Measurements from ENCODE around the gene SEMA6B. TPM values are rescaled to one million over a fixed set of nuclear protein-coding genes. Genes with fewer than 3 reads are reported as not detected.

Gene SEMA6B
- total RNA-seq, 1 donor from 2014 or later: 8.3 TPM

GRCh38 chr19:4552525-4552819, 7.0 kb downstream of the SEMA6B start:
- no peaks in the 10 kb centered on the region for H3K27me3 ChIP-seq
- no peaks in the 10 kb centered on the region for H3K9me3 ChIP-seq
- H3K27ac ChIP-seq: no peak overlapping the region
- no peak for TF ChIP-seq POLR2AphosphoS5 (IDR thresholded peaks at IDR 0.05; ENCODE audit: insufficient read depth in 1 of 2, low read depth in 1 of 2)
- no peak for TF ChIP-seq CTCF (IDR thresholded peaks at IDR 0.05)
- TF ChIP-seq POLR2A (IDR thresholded peaks at IDR 0.05): no peak
- DNase-seq (ENCODE audit: extremely low spot score in 2 of 2): no peak
- intact Hi-C loops (cut with DNase I): no loop called here
- no peak overlapping the region for H3K4me3 ChIP-seq
- no peaks in the 10 kb centered on the region for H3K36me3 ChIP-seq
- no peaks in the 10 kb centered on the region for H3K4me1 ChIP-seq

GRCh38 chr19:4550479-4551050, 8.9 kb downstream of the SEMA6B start:
- TF ChIP-seq POLR2AphosphoS5 (IDR thresholded peaks at IDR 0.05; ENCODE audit: insufficient read depth in 1 of 2, low read depth in 1 of 2): no peak
- TF ChIP-seq CTCF (IDR thresholded peaks at IDR 0.05): no peak
- H3K27me3 ChIP-seq: no peaks in the 10 kb centered on the region
- no peak overlapping the region for H3K27ac ChIP-seq
- no peaks in the 10 kb centered on the region for H3K4me1 ChIP-seq
- no peak overlapping the region for H3K4me3 ChIP-seq
- no peaks in the 10 kb centered on the region for H3K36me3 ChIP-seq
- intact Hi-C loops (cut with DNase I): no loop called here
- no peaks in the 10 kb centered on the region for H3K9me3 ChIP-seq
- no peak for DNase-seq (ENCODE audit: extremely low spot score in 2 of 2)

GRCh38 chr19:4550018-4550417, 9.5 kb downstream of the SEMA6B start:
- intact Hi-C loops (cut with DNase I): no loop called here
- H3K4me1 ChIP-seq: no peaks in the 10 kb centered on the region
- H3K27ac ChIP-seq: no peak overlapping the region
- DNase-seq (ENCODE audit: extremely low spot score in 2 of 2): no peak
- H3K9me3 ChIP-seq: no peaks in the 10 kb centered on the region
- no peak for TF ChIP-seq POLR2A (IDR thresholded peaks at IDR 0.05)
- no peak for TF ChIP-seq POLR2AphosphoS5 (IDR thresholded peaks at IDR 0.05; ENCODE audit: insufficient read depth in 1 of 2, low read depth in 1 of 2)
- TF ChIP-seq CTCF (IDR thresholded peaks at IDR 0.05): no peak
- H3K4me3 ChIP-seq: no peak overlapping the region
- H3K27me3 ChIP-seq: no peaks in the 10 kb centered on the region
- no peaks in the 10 kb centered on the region for H3K36me3 ChIP-seq

GRCh38 chr19:4548238-4548584, 11.3 kb downstream of the SEMA6B start:
- H3K27me3 ChIP-seq: no peaks in the 10 kb centered on the region
- intact Hi-C loops (cut with DNase I): no loop called here
- TF ChIP-seq POLR2AphosphoS5 (IDR thresholded peaks at IDR 0.05; ENCODE audit: insufficient read depth in 1 of 2, low read depth in 1 of 2) (no peak), CTCF (IDR thresholded peaks at IDR 0.05) (no peak)
- no peaks in the 10 kb centered on the region for H3K36me3 ChIP-seq
- no peaks in the 10 kb centered on the region for H3K4me1 ChIP-seq
- H3K4me3 ChIP-seq: no peak overlapping the region
- H3K9me3 ChIP-seq: no peaks in the 10 kb centered on the region
- H3K27ac ChIP-seq: no peak overlapping the region
- DNase-seq (ENCODE audit: extremely low spot score in 2 of 2): no peak

- no peaks in the 10 kb centered on the region for H3K27me3 ChIP-seq
- H3K27ac ChIP-seq: no peak overlapping the region
- TF ChIP-seq POLR2AphosphoS5 (IDR thresholded peaks at IDR 0.05; ENCODE audit: insufficient read depth in 1 of 2, low read depth in 1 of 2): no peak
- no peak for TF ChIP-seq POLR2A (IDR thresholded peaks at IDR 0.05)
- H3K4me3 ChIP-seq: no peak overlapping the region
- H3K36me3 ChIP-seq: no peaks in the 10 kb centered on the region
- no peak for DNase-seq (ENCODE audit: extremely low spot score in 2 of 2)
- intact Hi-C loops (cut with DNase I): no loop called here
- no peaks in the 10 kb centered on the region for H3K4me1 ChIP-seq
- H3K9me3 ChIP-seq: no peaks in the 10 kb centered on the region
Measured at GRCh38 chr19:4547303-4548237, 11.9 kb downstream of the SEMA6B start.
